Adrenal gland (tissue), 12 donors: ENCODE results near the gene ELL. TPM values are rescaled to one million over a fixed set of nuclear protein-coding genes. Genes with fewer than 3 reads are reported as not detected.

Experiments used
- DNase-seq, 7 donors: peaks; one replicate each; pipeline ENCODE4 v3.0.0-alpha.2; 2019 to 2020
- H3K27ac ChIP-seq, 5 donors: fragments of 200-600 bp; sonication (generic) in 4 of 5; 1 replicate in 3 of 5; 2 replicates in 2 of 5; pipeline versions ENCODE4 v1.5.1 to v1.8.0; 2016 to 2020; ENCODE audit warnings: mild to moderate bottlenecking in 1 of 5
- H3K27me3 ChIP-seq: fragments of 200-600 bp; 2 replicates; pipeline ENCODE4 v1.8.0; 2021
- H3K36me3 ChIP-seq, 2 donors: fragments of 200-600 bp; replicated peaks in 1 of 2; 1 replicate in 1 of 2; 2 replicates in 1 of 2; pipeline versions ENCODE4 v1.5.1 to v1.8.0; 2018 to 2022
- H3K4me1 ChIP-seq, 2 donors: fragments of 200-600 bp; replicated peaks in 1 of 2; 1 replicate in 1 of 2; 2 replicates in 1 of 2; pipeline versions ENCODE4 v1.5.1 to v1.8.0; 2018 to 2021
- H3K4me3 ChIP-seq, 4 donors: fragments of 200-600 bp; sonication (generic) in 3 of 4; one replicate each; pipeline ENCODE4 v1.5.1; 2016 to 2018
- H3K9me3 ChIP-seq, 3 donors: fragments of 200-600 bp; sonication (generic) in 1 of 3; replicated peaks in 1 of 3; 1 replicate in 2 of 3; 2 replicates in 1 of 3; pipeline versions ENCODE4 v1.5.1 to v1.8.0; 2016 to 2021
- POLR2A ChIP-seq, 2 donors: fragments of 450-650 bp; IDR thresholded peaks; one replicate each; pipeline ENCODE4 v1.6.1; 2017; ENCODE audit warnings: antibody characterized with exemption in 2 of 2, mild to moderate bottlenecking in 2 of 2, moderate library complexity in 1 of 2
- WGBS, 4 donors: extraction: QIAGEN DNeasy Blood & Tissue Kit in 2 of 4; methylation state at CpG; one replicate each; pipeline versions ENCODE4 v1.1.5 to v1.1.7; 2013 to 2017; 5-methylcytosine and 5-hydroxymethylcytosine counted together
- intact Hi-C, 2 donors: fragments of 100-400 bp; cut with DNase I; formaldehyde crosslinking; loops; one replicate each; pipeline versions ENCODE4 v1.14.1 to v1.15.0; 2022 to 2023
- polyA plus RNA-seq, 3 donors: library from polyadenylated mRNA; stranded (reverse); fragments of 200-250 nt in 2 of 3; fragments of 350-450 nt in 1 of 3; fragmentation: Illumina TruSeq in 1 of 3; extraction: RNeasy Lipid Tissue Mini Kit (QIAGEN cat#74804) in 1 of 3; gene quantifications; one replicate each; pipeline ENCODE4 v1.2.3, GENCODE V29; 2013 to 2014
- total RNA-seq, 9 donors: library from RNA; depleted of rRNA in 4 of 9; stranded (reverse); fragments of >200 nt in 4 of 9; fragments of 120-200 nt in 1 of 9; fragmentation: NEBNext Ultra II Directional in 1 of 9; extraction: Animal tissue kit (Norgen Biotek cat#: 25700) in 1 of 9; gene quantifications; one replicate each; pipeline versions ENCODE4 v1.1.0 to v1.2.4, GENCODE V29; 2013 to 2023
- TF ChIP-seq, protein P1 (sequence below), 6 experiments: fragments of 450-650 bp in 4 of 6; fragments of 200-600 bp in 2 of 6; sonication (generic) in 1 of 6; IDR thresholded peaks; 1 replicate in 5 of 6; 2 replicates in 1 of 6; pipeline versions ENCODE4 v1.5.1 to v1.8.0; 2016 to 2021; ENCODE audit warnings: antibody characterized with exemption in 6 of 6, mild to moderate bottlenecking in 2 of 6, moderate library complexity in 1 of 6
- donor health status: healthy with polysubstance abuse.
- donor health status: Bipolar disorder and iron deficiency.
- donor health status: DM: yes; HTN: yes; CAD: no.
- donor health status: DM: no; HTN: no; CAD: no.
- donor health status: DM: no; HTN: no; CAD: no.
- donor health status: DM: yes; HTN: yes; CAD: no.

The ELL gene
- total and polyA plus RNA-seq, 12 donors = 1.8 to 28.3 (median 13.8) TPM

DNA sequence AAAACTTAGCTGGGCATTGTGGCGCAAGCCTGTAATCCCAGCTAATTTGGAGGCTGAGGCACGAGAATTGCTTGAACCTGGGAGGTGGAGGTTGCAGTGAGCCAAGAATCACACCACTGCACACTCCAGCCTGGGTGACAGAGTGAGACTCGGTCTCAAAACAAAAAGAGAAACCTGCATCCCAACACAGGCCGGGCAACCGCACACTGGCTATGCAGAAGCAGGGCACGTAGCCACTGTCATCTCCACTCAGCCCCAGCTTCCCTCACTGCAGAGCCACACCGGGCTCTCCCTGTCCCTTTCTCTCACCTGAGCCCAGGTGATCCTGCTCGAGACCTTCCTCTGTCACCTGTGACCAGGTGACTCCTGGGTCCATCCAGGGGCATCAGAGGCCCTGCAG is 11.7 kb downstream of the ELL start:
- no peaks in the 10 kb centered on the region for H3K27me3 ChIP-seq
- DNase-seq = no peak
- peaks cover 36 to 60% of the 10 kb centered on the region in 2 donors for H3K4me1 ChIP-seq
- H3K36me3 ChIP-seq = no peaks in the 10 kb centered on the region
- intact Hi-C loops = loop anchor here in 1 of 2 donors (10.0 kb wide), 1 partner anchor 45 kb away; no protein-coding TSS in a partner anchor
- no peak overlapping the region for H3K4me3 ChIP-seq
- no peak for TF ChIP-seq POLR2A (IDR thresholded peaks at IDR 0.05)
- TF ChIP-seq, protein P1, sequence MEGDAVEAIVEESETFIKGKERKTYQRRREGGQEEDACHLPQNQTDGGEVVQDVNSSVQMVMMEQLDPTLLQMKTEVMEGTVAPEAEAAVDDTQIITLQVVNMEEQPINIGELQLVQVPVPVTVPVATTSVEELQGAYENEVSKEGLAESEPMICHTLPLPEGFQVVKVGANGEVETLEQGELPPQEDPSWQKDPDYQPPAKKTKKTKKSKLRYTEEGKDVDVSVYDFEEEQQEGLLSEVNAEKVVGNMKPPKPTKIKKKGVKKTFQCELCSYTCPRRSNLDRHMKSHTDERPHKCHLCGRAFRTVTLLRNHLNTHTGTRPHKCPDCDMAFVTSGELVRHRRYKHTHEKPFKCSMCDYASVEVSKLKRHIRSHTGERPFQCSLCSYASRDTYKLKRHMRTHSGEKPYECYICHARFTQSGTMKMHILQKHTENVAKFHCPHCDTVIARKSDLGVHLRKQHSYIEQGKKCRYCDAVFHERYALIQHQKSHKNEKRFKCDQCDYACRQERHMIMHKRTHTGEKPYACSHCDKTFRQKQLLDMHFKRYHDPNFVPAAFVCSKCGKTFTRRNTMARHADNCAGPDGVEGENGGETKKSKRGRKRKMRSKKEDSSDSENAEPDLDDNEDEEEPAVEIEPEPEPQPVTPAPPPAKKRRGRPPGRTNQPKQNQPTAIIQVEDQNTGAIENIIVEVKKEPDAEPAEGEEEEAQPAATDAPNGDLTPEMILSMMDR (IDR thresholded peaks at IDR 0.05) = no peak
- H3K9me3 ChIP-seq = no peaks in the 10 kb centered on the region
- no peak overlapping the region for H3K27ac ChIP-seq
- 87 to 97% (median 93%) methylated on average over 8 of the region's 8 CpGs for WGBS, 4 donors

DNA sequence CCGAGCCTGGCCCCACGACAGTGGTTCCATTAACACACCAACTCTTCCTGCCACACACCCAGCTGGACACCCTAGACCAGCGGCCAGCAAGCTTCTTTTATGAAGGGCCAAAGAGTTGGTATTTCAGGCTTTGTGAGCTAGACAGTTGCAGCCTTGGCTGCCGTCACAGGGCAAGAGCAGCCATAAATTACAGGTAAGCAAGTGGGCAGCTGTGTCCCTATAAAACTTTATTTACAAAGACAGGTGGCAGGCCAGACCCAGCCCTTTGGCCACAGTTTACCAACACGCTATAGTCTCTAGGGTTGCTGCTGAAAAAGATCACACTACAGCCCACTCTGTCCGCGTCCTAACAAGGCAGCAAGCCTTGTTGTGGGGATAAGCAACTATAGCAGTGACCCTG is 13.3 kb downstream of the ELL start:
- Histone ChIP-seq H3K27me3 (no peaks in the 10 kb centered on the region), H3K27ac (peak overlapping the region in 1 of 5 donors; percentile 1), H3K36me3 (no peaks in the 10 kb centered on the region), H3K4me3 (no peak overlapping the region), H3K4me1 (peaks cover 30 to 60% of the 10 kb centered on the region in 2 donors), H3K9me3 (no peaks in the 10 kb centered on the region)
- intact Hi-C loops = no loop called here
- DNase-seq = no peak
- 83 to 92% (median 91%) methylated on average over 7 of the region's 7 CpGs for WGBS, 4 donors
- TF ChIP-seq, protein P1 (IDR thresholded peaks at IDR 0.05) = no peak
- no peak for TF ChIP-seq POLR2A (IDR thresholded peaks at IDR 0.05)

DNA sequence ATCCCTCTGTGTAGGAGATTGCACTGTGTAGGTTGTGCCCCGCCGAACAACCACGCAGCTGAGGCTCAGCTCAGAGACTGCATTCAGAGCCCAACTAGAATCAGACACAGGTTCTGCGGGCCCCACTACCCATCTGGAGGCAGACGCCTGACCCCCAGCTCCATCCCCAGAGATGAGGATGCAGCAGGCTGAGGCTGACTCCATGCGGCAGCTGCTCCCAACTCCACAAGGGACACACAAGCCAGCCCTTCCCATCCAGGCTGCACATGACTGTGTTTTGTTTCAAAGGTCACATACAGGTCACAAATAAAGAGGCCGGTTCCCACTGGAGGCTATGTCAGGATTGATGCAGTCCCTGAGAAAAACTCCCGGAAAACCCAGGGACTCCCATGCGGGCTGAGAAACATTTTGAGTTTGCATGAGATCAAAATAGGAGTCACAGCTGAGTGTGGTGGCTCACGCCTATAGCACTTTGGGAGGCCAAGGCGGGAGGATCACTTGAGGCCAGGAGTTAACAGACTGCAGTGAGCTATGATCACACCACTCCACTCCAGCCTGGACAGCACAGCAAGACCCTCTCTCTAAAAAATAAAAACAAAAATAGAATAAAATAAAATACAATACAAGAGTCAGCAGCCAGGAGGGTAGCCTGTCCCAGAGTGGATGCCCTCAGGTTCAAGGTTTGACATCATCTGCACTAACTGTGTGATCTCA is 14.0 kb downstream of the ELL start:
- 71 to 89% (median 78%) methylated on average over 7 to 11 of the region's 11 CpGs for WGBS, 4 donors
- intact Hi-C loops = no loop called here
- no peaks in the 10 kb centered on the region for H3K36me3 ChIP-seq
- H3K27me3 ChIP-seq = no peaks in the 10 kb centered on the region
- H3K27ac ChIP-seq = peak overlapping the region in 2 of 5 donors; percentile 66 to 88
- H3K9me3 ChIP-seq = no peaks in the 10 kb centered on the region
- no peak for DNase-seq
- no peak overlapping the region for H3K4me3 ChIP-seq
- peaks cover 30 to 63% of the 10 kb centered on the region in 2 donors for H3K4me1 ChIP-seq
- TF ChIP-seq, protein P1 (IDR thresholded peaks at IDR 0.05) = no peak
- no peak for TF ChIP-seq POLR2A (IDR thresholded peaks at IDR 0.05)

DNA sequence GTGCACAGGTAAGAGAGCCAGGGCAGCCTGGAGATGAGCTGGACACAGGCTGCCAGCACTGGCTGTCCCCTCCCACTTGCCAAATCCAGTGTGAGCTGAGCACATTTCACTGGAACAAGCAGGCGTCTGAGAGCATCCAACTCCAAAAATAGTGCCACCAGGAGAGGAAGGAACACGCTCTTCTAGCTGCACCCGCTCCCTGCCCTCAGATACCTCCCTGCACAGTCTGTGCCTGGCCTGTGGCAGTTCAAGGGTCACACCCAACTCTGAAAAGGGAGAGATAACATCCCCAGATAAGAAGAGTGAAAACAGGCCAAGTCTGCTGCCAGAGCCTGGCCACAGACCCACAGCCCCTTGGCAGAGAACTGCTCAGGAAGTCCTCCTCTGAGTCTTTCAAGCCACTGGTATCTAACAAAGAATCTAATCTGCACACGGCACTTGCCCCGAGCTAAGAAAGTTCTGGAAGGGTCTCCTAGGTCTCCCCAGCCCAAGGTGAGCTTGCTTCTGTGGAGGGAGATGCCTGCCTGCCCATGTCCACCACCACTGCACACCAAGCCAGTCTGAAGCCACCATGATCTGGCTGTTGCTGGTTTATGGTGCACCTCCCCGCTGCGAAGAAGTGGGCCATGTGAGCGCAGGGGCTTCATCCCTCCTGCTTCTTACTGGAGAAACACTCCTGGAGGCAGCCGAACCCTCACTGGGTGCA is 14.7 kb downstream of the ELL start:
- no peaks in the 10 kb centered on the region for H3K36me3 ChIP-seq
- intact Hi-C loops = no loop called here
- DNase-seq = peak in 6 of 7 donors; percentile 68 to 82 (median 79)
- no peaks in the 10 kb centered on the region for H3K9me3 ChIP-seq
- 12 to 67% (median 49%) methylated on average over 6 to 9 of the region's 9 CpGs for WGBS, 4 donors
- no peaks in the 10 kb centered on the region for H3K27me3 ChIP-seq
- H3K27ac ChIP-seq = peak overlapping the region in 3 of 5 donors; percentile 22 to 88 (median 66)
- no peak overlapping the region for H3K4me3 ChIP-seq
- TF ChIP-seq POLR2A (IDR thresholded peaks at IDR 0.05) = peak in 1 of 2 donors; percentile 13
- TF ChIP-seq, protein P1 (IDR thresholded peaks at IDR 0.05) = no peak
- peaks cover 30 to 67% of the 10 kb centered on the region in 2 donors for H3K4me1 ChIP-seq
